ENCODE data around the gene LPP. TPM values are rescaled to one million over a fixed set of nuclear protein-coding genes. Genes with fewer than 3 reads are reported as not detected.

The LPP gene
- total and polyA plus RNA-seq, 10 of the 15 experiments (the other 5 are each of a cell fraction or from before 2014, with no cell fraction given): under 0.01 to 0.62 (median 0.03) TPM

DNA sequence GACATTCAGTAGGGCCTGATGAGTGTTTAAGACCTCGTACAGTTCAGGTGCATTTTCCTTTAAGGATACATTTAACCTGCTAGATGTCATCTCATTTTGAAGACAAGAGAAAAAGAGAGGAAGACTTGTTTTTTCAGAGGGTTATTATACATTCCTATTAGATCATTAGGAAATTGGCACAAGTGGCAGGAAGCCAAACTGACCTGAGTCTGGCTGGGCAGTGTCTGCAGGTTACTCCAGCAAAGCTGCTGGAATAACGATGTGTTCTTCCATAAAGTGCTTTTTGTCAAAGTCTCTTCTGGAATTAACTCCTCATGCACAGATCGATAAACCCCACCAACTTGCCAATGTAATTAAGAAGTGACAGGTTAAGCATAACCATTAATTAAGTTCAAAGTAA lies 621.5 kb downstream of the LPP start:
- DNase-seq (ENCODE audit: low read depth, low spot score): no peak
- Histone ChIP-seq H3K4me1 (ENCODE audit: control insufficient read depth, insufficient read depth, low read length) (no peaks in the 10 kb centered on the region), H3K36me3 (ENCODE audit: control insufficient read depth in 2 of 2, insufficient read depth in 2 of 2, low read length in 1 of 2) (no peaks in the 10 kb centered on the region), H3K4me2 (ENCODE audit: control insufficient read depth, insufficient read depth) (no peak overlapping the region), H3K9me3 (replicated peaks; ENCODE audit: control insufficient read depth, insufficient read depth, low read length) (no peaks in the 10 kb centered on the region), H2AFZ (ENCODE audit: control insufficient read depth, low read depth, low read length) (no peak overlapping the region), H3K27me3 (replicated peaks in 1 of 2; ENCODE audit: control insufficient read depth in 2 of 2, insufficient read depth in 2 of 2, low read length in 1 of 2) (no peaks in the 10 kb centered on the region), H3K27ac (ENCODE audit: control insufficient read depth, insufficient read depth) (no peak overlapping the region), H4K20me1 (ENCODE audit: control insufficient read depth, insufficient read depth) (no peaks in the 10 kb centered on the region), H3K4me3 (no peak overlapping the region), H3K79me2 (ENCODE audit: control insufficient read depth, insufficient read depth, low read length) (no peaks in the 10 kb centered on the region), H3K9ac (ENCODE audit: control insufficient read depth, insufficient read depth, low read length) (no peak overlapping the region)
- ChIA-PET SMC1A (ENCODE audit: uncharacterized antibody, unreplicated experiment) (no interaction called here), CTCF (no interaction called here), POLR2A (no interaction called here), RAD21 (ENCODE audit: unreplicated experiment) (no interaction called here)
- WGBS (ENCODE audit: insufficient coverage, insufficient replicate concordance, low lambda C conversion rate, missing lambda C conversion rate): 32% methylated on average over 3 of the region's 3 CpGs
- TF ChIP-seq TARDBP (IDR thresholded peaks at IDR 0.05; ENCODE audit: borderline replicate concordance) (no peak), SPI1 (IDR thresholded peaks at IDR 0.05; ENCODE audit: borderline replicate concordance, insufficient read depth, low read depth, low read length) (no peak), EED (IDR thresholded peaks at IDR 0.05; ENCODE audit: low read depth) (no peak), YBX1 (IDR thresholded peaks at IDR 0.05) (no peak), MTA2 (IDR thresholded peaks at IDR 0.05; ENCODE audit: low read depth) (no peak), ATF7 (IDR thresholded peaks at IDR 0.05; ENCODE audit: low read depth) (no peak), MYC (IDR thresholded peaks at IDR 0.05; ENCODE audit: insufficient read depth, insufficient read length, insufficient replicate concordance, low read length, severe bottlenecking) (no peak), SREBF1 (IDR thresholded peaks at IDR 0.05; ENCODE audit: low read length) (no peak), GATAD2B (conservative IDR thresholded peaks at IDR 0.05; ENCODE audit: low read depth) (no peak), DPF2 (IDR thresholded peaks at IDR 0.05) (no peak)
- TF ChIP-seq, protein P1, sequence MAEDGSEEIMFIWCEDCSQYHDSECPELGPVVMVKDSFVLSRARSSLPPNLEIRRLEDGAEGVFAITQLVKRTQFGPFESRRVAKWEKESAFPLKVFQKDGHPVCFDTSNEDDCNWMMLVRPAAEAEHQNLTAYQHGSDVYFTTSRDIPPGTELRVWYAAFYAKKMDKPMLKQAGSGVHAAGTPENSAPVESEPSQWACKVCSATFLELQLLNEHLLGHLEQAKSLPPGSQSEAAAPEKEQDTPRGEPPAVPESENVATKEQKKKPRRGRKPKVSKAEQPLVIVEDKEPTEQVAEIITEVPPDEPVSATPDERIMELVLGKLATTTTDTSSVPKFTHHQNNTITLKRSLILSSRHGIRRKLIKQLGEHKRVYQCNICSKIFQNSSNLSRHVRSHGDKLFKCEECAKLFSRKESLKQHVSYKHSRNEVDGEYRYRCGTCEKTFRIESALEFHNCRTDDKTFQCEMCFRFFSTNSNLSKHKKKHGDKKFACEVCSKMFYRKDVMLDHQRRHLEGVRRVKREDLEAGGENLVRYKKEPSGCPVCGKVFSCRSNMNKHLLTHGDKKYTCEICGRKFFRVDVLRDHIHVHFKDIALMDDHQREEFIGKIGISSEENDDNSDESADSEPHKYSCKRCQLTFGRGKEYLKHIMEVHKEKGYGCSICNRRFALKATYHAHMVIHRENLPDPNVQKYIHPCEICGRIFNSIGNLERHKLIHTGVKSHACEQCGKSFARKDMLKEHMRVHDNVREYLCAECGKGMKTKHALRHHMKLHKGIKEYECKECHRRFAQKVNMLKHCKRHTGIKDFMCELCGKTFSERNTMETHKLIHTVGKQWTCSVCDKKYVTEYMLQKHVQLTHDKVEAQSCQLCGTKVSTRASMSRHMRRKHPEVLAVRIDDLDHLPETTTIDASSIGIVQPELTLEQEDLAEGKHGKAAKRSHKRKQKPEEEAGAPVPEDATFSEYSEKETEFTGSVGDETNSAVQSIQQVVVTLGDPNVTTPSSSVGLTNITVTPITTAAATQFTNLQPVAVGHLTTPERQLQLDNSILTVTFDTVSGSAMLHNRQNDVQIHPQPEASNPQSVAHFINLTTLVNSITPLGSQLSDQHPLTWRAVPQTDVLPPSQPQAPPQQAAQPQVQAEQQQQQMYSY (CRISPR knock-in tag; IDR thresholded peaks at IDR 0.05): no peak
- TF ChIP-seq, protein P2, sequence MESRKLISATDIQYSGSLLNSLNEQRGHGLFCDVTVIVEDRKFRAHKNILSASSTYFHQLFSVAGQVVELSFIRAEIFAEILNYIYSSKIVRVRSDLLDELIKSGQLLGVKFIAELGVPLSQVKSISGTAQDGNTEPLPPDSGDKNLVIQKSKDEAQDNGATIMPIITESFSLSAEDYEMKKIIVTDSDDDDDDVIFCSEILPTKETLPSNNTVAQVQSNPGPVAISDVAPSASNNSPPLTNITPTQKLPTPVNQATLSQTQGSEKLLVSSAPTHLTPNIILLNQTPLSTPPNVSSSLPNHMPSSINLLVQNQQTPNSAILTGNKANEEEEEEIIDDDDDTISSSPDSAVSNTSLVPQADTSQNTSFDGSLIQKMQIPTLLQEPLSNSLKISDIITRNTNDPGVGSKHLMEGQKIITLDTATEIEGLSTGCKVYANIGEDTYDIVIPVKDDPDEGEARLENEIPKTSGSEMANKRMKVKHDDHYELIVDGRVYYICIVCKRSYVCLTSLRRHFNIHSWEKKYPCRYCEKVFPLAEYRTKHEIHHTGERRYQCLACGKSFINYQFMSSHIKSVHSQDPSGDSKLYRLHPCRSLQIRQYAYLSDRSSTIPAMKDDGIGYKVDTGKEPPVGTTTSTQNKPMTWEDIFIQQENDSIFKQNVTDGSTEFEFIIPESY (IDR thresholded peaks at IDR 0.05): no peak
- TF ChIP-seq, protein P3, sequence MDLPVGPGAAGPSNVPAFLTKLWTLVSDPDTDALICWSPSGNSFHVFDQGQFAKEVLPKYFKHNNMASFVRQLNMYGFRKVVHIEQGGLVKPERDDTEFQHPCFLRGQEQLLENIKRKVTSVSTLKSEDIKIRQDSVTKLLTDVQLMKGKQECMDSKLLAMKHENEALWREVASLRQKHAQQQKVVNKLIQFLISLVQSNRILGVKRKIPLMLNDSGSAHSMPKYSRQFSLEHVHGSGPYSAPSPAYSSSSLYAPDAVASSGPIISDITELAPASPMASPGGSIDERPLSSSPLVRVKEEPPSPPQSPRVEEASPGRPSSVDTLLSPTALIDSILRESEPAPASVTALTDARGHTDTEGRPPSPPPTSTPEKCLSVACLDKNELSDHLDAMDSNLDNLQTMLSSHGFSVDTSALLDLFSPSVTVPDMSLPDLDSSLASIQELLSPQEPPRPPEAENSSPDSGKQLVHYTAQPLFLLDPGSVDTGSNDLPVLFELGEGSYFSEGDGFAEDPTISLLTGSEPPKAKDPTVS (IDR thresholded peaks at IDR 0.05; ENCODE audit: low read depth, low read length): no peak
- TF ChIP-seq, protein P4, sequence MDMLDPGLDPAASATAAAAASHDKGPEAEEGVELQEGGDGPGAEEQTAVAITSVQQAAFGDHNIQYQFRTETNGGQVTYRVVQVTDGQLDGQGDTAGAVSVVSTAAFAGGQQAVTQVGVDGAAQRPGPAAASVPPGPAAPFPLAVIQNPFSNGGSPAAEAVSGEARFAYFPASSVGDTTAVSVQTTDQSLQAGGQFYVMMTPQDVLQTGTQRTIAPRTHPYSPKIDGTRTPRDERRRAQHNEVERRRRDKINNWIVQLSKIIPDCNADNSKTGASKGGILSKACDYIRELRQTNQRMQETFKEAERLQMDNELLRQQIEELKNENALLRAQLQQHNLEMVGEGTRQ (IDR thresholded peaks at IDR 0.05; ENCODE audit: borderline replicate concordance, low read depth, low read length): no peak
- TF ChIP-seq, protein P5, sequence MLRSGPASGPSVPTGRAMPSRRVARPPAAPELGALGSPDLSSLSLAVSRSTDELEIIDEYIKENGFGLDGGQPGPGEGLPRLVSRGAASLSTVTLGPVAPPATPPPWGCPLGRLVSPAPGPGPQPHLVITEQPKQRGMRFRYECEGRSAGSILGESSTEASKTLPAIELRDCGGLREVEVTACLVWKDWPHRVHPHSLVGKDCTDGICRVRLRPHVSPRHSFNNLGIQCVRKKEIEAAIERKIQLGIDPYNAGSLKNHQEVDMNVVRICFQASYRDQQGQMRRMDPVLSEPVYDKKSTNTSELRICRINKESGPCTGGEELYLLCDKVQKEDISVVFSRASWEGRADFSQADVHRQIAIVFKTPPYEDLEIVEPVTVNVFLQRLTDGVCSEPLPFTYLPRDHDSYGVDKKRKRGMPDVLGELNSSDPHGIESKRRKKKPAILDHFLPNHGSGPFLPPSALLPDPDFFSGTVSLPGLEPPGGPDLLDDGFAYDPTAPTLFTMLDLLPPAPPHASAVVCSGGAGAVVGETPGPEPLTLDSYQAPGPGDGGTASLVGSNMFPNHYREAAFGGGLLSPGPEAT (IDR thresholded peaks at IDR 0.05; ENCODE audit: low read depth): no peak
- no peak for ATAC-seq
- in situ Hi-C loops (cut with MboI): no loop called here
- no TSS peak for BruUV-seq (replicated peaks)
- no peak for FAIRE-seq
- intact Hi-C loops (cut with micrococcal nuclease; ENCODE audit: unreplicated experiment): no loop called here

All from GM12878 (cell line).